ENCODE data around the gene GPC6.

- TF ChIP-seq CTCF (optimal IDR thresholded peaks at IDR 0.05 in 1 of 3, IDR thresholded peaks at IDR 0.05 in 1 of 3, conservative IDR thresholded peaks at IDR 0.05 in 1 of 3; ENCODE audit: extremely low read depth in 1 of 3, insufficient read depth in 2 of 3, low read length in 3 of 3): no peak
- TF ChIP-seq EZH2 (IDR thresholded peaks at IDR 0.05; ENCODE audit: low read length): no peak
These were observed 544.6 kb downstream of the GPC6 start for GRCh38 chr13:93771227-93771626.

All from keratinocyte (primary cell).